PC-3 (cell line): ENCODE results near the gene GNRHR. TPM values are rescaled to one million over a fixed set of nuclear protein-coding genes. Genes with fewer than 3 reads are reported as not detected.
A peak's percentile ranks its signal among the peaks of the same experiment; 100 is the strongest.

Experiments used
- ATAC-seq: fragments of 200-7000 bp; cut with Tn5 transposase; 2 replicates; pipeline ENCODE4 v1.9.1; 2020; ENCODE audit warnings: mild to moderate bottlenecking, moderate library complexity
- BruUV-seq: library from RNA; stranded (reverse); fragments of 400-500 nt; replicated peaks from 2 replicates; lab custom pipeline; 2021; lab: Mats Ljungman, UMichigan
- CTCF ChIA-PET: fragments of 300-600 bp; sonication (Branson Sonifier 250); formaldehyde crosslinking; loops from one replicate; lab custom pipeline; 2022; ENCODE audit warnings: antibody characterized with exemption; lab: Charles Lee
- POLR2A ChIA-PET: fragments of 300-600 bp; sonication (Branson Sonifier 250); formaldehyde crosslinking; loops from one replicate; lab custom pipeline; 2022; ENCODE audit warnings: antibody characterized with exemption; ENCODE audit not compliant: unreplicated experiment; lab: Charles Lee
- DNase-seq: peaks from one replicate; pipeline ENCODE4 v3.0.0-alpha.2; 2015
- H2AFZ ChIP-seq: fragments of 300-600 bp; sonication (generic); 2 replicates; pipeline ENCODE4 v1.6.0; 2016; ENCODE audit warnings: antibody characterized with exemption, low read length
- H3F3A ChIP-seq: fragments of 300-600 bp; sonication (generic); one replicate; pipeline ENCODE4 v1.6.0; 2017; ENCODE audit warnings: antibody characterized with exemption, low read length, control low read depth, mild to moderate bottlenecking; ENCODE audit not compliant: unreplicated experiment
- H3K27ac ChIP-seq: fragments of 300-600 bp; sonication (generic); 2 replicates; pipeline ENCODE4 v1.5.1; 2016; ENCODE audit warnings: mild to moderate bottlenecking, low read length
- H3K27me3 ChIP-seq: fragments of 300-600 bp; sonication (generic); 2 replicates; pipeline ENCODE4 v1.6.1; 2016; ENCODE audit warnings: low read length, mixed read lengths
- H3K36me3 ChIP-seq: fragments of 300-600 bp; sonication (generic); 2 replicates; pipeline ENCODE4 v1.6.1; 2016; ENCODE audit warnings: low read depth, mixed run types, low read length, mixed read lengths
- H3K4me1 ChIP-seq: fragments of 300-600 bp; sonication (generic); 2 replicates; pipeline ENCODE4 v1.5.1; 2016; ENCODE audit warnings: low read length; ENCODE audit not compliant: insufficient read depth
- H3K4me2 ChIP-seq: fragments of 300-600 bp; sonication (generic); 2 replicates; pipeline ENCODE4 v1.6.0; 2016; ENCODE audit warnings: low read length
- H3K4me3 ChIP-seq: fragments of 300-600 bp; sonication (generic); 2 replicates; pipeline ENCODE4 v1.5.1; 2016; ENCODE audit warnings: mild to moderate bottlenecking, low read length, mixed read lengths
- H3K79me2 ChIP-seq: fragments of 300-600 bp; sonication (generic); 2 replicates; pipeline ENCODE4 v1.6.1; 2017; ENCODE audit warnings: low read length, mixed read lengths
- H3K9ac ChIP-seq: fragments of 300-600 bp; sonication (generic); 2 replicates; pipeline ENCODE4 v1.6.0; 2016; ENCODE audit warnings: mild to moderate bottlenecking, low read length
- H3K9me2 ChIP-seq: fragments of 300-600 bp; sonication (generic); replicated peaks from 2 replicates; pipeline ENCODE4 v1.6.1; 2016; ENCODE audit warnings: mixed run types, low read length, mixed read lengths
- H3K9me3 ChIP-seq: fragments of 300-600 bp; sonication (generic); 2 replicates; pipeline ENCODE4 v1.6.1; 2016; ENCODE audit warnings: low read length, mixed read lengths
- H4K20me1 ChIP-seq: fragments of 300-600 bp; sonication (generic); 2 replicates; pipeline ENCODE4 v1.6.1; 2016; ENCODE audit warnings: low read length, mixed read lengths
- EZH2 ChIP-seq: fragments of 300-600 bp; sonication (generic); IDR thresholded peaks from one replicate; pipeline ENCODE4 v1.6.1; 2017; ENCODE audit warnings: antibody characterized with exemption, mild to moderate bottlenecking, low read length; ENCODE audit not compliant: unreplicated experiment
- intact Hi-C: fragments of 100-400 bp; cut with micrococcal nuclease; formaldehyde crosslinking; loops from 2 replicates; pipeline ENCODE4 v1.9.0; 2023
- total RNA-seq: library from RNA; depleted of rRNA; stranded (reverse); fragments of >200 nt; gene quantifications from 2 replicates; pipeline ENCODE4 v1.2.3, GENCODE V29; 2014
- TF ChIP-seq, protein P1 (sequence below): fragments of 300-600 bp; sonication (generic); conservative IDR thresholded peaks from 2 replicates; pipeline ENCODE4 v1.5.1; 2017; ENCODE audit warnings: antibody characterized with exemption, low read depth, mild to moderate bottlenecking, low read length

Gene GNRHR
- total RNA-seq, 1 experiment from 2014 or later = not detected

DNA sequence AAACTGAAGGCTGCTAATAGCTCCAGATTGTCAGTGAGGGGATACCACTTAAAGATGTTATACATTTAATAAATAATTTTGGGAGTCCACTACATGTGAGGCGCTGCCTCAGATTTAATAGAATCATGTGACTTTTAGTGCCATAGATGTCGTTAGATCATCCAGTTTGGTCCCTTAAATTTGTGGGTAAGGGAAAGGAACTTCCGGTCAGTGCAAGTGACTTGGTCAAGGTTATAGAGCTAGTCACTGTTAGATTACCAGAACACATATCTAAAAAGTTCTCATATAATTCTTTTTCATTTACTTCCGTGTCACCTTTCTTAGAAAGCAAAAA is 52.7 kb downstream of the GNRHR start:
- DNase-seq = peak; percentile 23
- H3F3A ChIP-seq = no peaks in the 10 kb centered on the region
- peak overlapping the region; percentile 93 for H3K9ac ChIP-seq
- peaks cover 87% of the 10 kb centered on the region for H3K79me2 ChIP-seq
- H4K20me1 ChIP-seq = no peaks in the 10 kb centered on the region
- no peaks in the 10 kb centered on the region for H3K27me3 ChIP-seq
- TSS peak; percentile 79 for BruUV-seq
- ATAC-seq = 0 out of 2 replicates have a peak, but pooled peaks have one; percentile 4
- peaks cover 29% of the 10 kb centered on the region for H3K4me1 ChIP-seq
- no peaks in the 10 kb centered on the region for H3K9me2 ChIP-seq
- H2AFZ ChIP-seq = peak overlapping the region; percentile 76
- H3K4me2 ChIP-seq = peak overlapping the region; percentile 92
- peaks cover 3% of the 10 kb centered on the region; the same call in 1 of the 2 replicates for H3K9me3 ChIP-seq
- peak overlapping the region; percentile 86 for H3K4me3 ChIP-seq
- intact Hi-C loops = loop anchor here (1.0 to 5.0 kb wide), 2 partner anchors 171 to 185 kb away; no protein-coding TSS in a partner anchor
- peaks cover 6% of the 10 kb centered on the region; the same call in 1 of the 2 replicates for H3K36me3 ChIP-seq
- ChIA-PET POLR2A (interaction anchor here (0.6 to 0.7 kb wide), 2 partner anchors 47 to 201 kb away, joined by 3 to 8 read pairs; no protein-coding TSS in a partner anchor), CTCF (interaction anchor here (1.2 kb wide), 1 partner anchor 12 kb away, joined by 4 read pairs; no protein-coding TSS in a partner anchor)
- TF ChIP-seq, protein P1, sequence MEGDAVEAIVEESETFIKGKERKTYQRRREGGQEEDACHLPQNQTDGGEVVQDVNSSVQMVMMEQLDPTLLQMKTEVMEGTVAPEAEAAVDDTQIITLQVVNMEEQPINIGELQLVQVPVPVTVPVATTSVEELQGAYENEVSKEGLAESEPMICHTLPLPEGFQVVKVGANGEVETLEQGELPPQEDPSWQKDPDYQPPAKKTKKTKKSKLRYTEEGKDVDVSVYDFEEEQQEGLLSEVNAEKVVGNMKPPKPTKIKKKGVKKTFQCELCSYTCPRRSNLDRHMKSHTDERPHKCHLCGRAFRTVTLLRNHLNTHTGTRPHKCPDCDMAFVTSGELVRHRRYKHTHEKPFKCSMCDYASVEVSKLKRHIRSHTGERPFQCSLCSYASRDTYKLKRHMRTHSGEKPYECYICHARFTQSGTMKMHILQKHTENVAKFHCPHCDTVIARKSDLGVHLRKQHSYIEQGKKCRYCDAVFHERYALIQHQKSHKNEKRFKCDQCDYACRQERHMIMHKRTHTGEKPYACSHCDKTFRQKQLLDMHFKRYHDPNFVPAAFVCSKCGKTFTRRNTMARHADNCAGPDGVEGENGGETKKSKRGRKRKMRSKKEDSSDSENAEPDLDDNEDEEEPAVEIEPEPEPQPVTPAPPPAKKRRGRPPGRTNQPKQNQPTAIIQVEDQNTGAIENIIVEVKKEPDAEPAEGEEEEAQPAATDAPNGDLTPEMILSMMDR = no peak
- peak overlapping the region; percentile 53 for H3K27ac ChIP-seq

DNA sequence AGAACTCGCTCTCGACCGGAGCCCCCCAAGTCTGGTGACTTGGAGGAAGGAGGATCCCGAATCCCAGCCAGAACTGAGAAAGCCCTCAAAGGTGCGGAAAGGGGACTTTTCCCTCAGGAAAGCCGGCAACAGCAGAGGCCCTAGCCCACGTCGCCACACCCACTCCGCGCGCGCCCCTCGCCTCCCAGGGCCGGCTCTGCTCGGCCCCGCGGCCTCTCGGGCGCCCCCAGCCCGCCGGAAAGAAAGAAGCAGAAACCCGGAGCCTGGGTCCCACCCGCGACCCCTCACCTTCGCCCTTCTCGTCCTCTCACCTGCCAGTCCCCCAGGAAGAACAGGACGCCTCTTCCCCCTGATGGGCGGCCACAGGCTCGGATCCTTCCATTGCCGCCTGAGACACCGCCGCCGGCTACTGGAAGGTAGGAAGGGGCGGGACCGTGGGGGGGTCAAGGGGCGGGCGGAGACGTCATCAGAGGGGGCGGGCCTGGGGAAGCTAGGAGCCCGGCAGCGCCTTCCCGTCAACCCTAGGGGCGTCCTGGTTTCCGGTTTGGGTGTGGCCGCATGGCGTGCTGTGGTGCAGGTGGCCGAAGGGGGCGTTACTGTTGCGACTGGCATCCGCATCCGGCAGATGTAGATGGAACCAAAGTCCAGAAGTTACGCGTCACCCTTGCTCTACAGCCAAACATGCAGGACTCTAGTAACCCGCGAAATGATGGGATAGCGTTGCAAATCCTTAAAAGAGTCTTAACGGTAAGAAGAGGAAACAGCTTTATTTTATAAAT is 53.3 kb downstream of the GNRHR start, which contains the start of gene UBA6:
TSS of gene UBA6 (minus strand) at position 418 of the 779 bp plus-strand sequence. CDS start at position 382, 36 bp downstream.
- CTCF ChIA-PET = interaction anchor here (0.7 to 1.2 kb wide), 2 partner anchors 13 to 17 kb away, joined by 3 to 4 read pairs; no protein-coding TSS in a partner anchor
- H3K9me3 ChIP-seq = no peaks in the 10 kb centered on the region
- H3F3A ChIP-seq = no peaks in the 10 kb centered on the region
- intact Hi-C loops = loop anchor here (1.0 to 5.0 kb wide), 3 partner anchors 156 to 185 kb away; partner anchors contain the start of gene CENPC
- BruUV-seq = no TSS peak
- H3K36me3 ChIP-seq = peaks cover 4% of the 10 kb centered on the region
- no peaks in the 10 kb centered on the region for H4K20me1 ChIP-seq
- peak within 1 kb of the TSS; percentile 80 for H2AFZ ChIP-seq
- ATAC-seq (peak; percentile 94), DNase-seq (peak; percentile 99)
- H3K4me3 ChIP-seq = peak within 1 kb of the TSS; percentile 86
- H3K4me1 ChIP-seq = peaks cover 32% of the 10 kb centered on the region
- H3K9me2 ChIP-seq = no peaks in the 10 kb centered on the region
- peaks cover 85% of the 10 kb centered on the region for H3K79me2 ChIP-seq
- POLR2A ChIA-PET = interaction anchor here (0.5 to 0.7 kb wide), 3 partner anchors 30 to 202 kb away, joined by 3 to 9 read pairs (median 8); no protein-coding TSS in a partner anchor
- H3K4me2 ChIP-seq = peak within 1 kb of the TSS; percentile 92
- H3K27me3 ChIP-seq = no peaks in the 10 kb centered on the region
- peak within 1 kb of the TSS; percentile 78 for H3K27ac ChIP-seq
- peak within 1 kb of the TSS; percentile 93 for H3K9ac ChIP-seq
- TF ChIP-seq EZH2 = no peak
- TF ChIP-seq, protein P1 = peak; percentile 64
